Neural cell (in vitro differentiated cells): Measurements from ENCODE around the gene WDR35.

Source experiments
- MXI1 ChIP-seq: fragments of 450-650 bp; conservative IDR thresholded peaks from 2 replicates; pipeline ENCODE4 v1.6.1; 2014; ENCODE audit warnings: antibody characterized with exemption, mild to moderate bottlenecking; ENCODE audit not compliant: poor library complexity, severe bottlenecking
- TF ChIP-seq, protein P1 (sequence below): fragments of 450-650 bp; IDR thresholded peaks from 2 replicates; pipeline ENCODE4 v1.5.1; 2014; ENCODE audit warnings: antibody characterized with exemption, mild to moderate bottlenecking, moderate library complexity; ENCODE audit not compliant: poor library complexity, severe bottlenecking

DNA sequence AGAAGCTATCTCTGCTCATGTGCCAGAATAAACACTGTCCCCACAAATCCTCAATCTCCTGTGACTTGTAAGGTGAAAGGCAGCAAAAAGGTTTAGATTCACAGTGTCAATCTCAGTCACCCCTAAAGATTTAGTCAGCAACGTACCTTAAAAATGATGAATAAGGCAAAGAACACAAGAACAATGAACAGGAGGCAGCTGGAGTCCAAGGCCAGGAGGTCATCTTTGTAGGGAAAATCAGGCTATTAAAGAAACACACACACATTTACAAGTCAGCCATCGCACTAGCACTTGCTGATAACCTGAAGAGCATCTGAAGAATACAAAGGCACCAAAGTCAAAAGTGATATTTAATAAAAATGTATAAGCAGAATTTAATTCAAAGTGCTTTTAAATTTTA, 44.9 kb upstream of the WDR35 start:
- TF ChIP-seq, protein P1, sequence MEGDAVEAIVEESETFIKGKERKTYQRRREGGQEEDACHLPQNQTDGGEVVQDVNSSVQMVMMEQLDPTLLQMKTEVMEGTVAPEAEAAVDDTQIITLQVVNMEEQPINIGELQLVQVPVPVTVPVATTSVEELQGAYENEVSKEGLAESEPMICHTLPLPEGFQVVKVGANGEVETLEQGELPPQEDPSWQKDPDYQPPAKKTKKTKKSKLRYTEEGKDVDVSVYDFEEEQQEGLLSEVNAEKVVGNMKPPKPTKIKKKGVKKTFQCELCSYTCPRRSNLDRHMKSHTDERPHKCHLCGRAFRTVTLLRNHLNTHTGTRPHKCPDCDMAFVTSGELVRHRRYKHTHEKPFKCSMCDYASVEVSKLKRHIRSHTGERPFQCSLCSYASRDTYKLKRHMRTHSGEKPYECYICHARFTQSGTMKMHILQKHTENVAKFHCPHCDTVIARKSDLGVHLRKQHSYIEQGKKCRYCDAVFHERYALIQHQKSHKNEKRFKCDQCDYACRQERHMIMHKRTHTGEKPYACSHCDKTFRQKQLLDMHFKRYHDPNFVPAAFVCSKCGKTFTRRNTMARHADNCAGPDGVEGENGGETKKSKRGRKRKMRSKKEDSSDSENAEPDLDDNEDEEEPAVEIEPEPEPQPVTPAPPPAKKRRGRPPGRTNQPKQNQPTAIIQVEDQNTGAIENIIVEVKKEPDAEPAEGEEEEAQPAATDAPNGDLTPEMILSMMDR = no peak
- TF ChIP-seq MXI1 = no peak
